ENCODE results near the gene RASD1. TPM values are rescaled to one million over a fixed set of nuclear protein-coding genes. Genes with fewer than 3 reads are reported as not detected.

The RASD1 gene
- total and polyA plus RNA-seq, 2 experiments from 2014 or later, result 23.5 to 46.9 TPM

GRCh38 chr17:17509601-17510425 lies 13.6 kb upstream of the RASD1 start:
- peaks cover 2% of the 10 kb centered on the region for H3K4me1 ChIP-seq (ENCODE audit: insufficient read depth)
- no peak for TF ChIP-seq EZH2 (IDR thresholded peaks at IDR 0.05; ENCODE audit: borderline replicate concordance)
- no peak for TF ChIP-seq EZH2phosphoT487 (IDR thresholded peaks at IDR 0.05; ENCODE audit: low read depth, severe bottlenecking, unreplicated experiment)
- no peak for TF ChIP-seq CTCF (IDR thresholded peaks at IDR 0.05; ENCODE audit: poor library complexity)
- H3K9me3 ChIP-seq (ENCODE audit: low read depth), result no peaks in the 10 kb centered on the region
- H3K36me3 ChIP-seq (replicated peaks; ENCODE audit: insufficient read depth, low read depth), result no peaks in the 10 kb centered on the region
- 95% methylated on average over 21 of the region's 21 CpGs for whole genome bisulfite sequencing (ENCODE audit: low lambda C conversion rate, missing lambda C conversion rate)
- H2AFZ ChIP-seq, result no peak overlapping the region
- H3K27ac ChIP-seq, result no peak overlapping the region
- no peak for DNase-seq (ENCODE audit: low spot score)
- no peaks in the 10 kb centered on the region for H3K27me3 ChIP-seq
- no peak overlapping the region for H3K4me2 ChIP-seq
- H3K9me2 ChIP-seq (replicated peaks; ENCODE audit: insufficient read depth), result no peaks in the 10 kb centered on the region
- H3K4me3 ChIP-seq, result no peak overlapping the region
- no peaks in the 10 kb centered on the region for H4K20me1 ChIP-seq (ENCODE audit: insufficient read depth, poor library complexity, severe bottlenecking)
- no peaks in the 10 kb centered on the region for H3K79me2 ChIP-seq

DNA sequence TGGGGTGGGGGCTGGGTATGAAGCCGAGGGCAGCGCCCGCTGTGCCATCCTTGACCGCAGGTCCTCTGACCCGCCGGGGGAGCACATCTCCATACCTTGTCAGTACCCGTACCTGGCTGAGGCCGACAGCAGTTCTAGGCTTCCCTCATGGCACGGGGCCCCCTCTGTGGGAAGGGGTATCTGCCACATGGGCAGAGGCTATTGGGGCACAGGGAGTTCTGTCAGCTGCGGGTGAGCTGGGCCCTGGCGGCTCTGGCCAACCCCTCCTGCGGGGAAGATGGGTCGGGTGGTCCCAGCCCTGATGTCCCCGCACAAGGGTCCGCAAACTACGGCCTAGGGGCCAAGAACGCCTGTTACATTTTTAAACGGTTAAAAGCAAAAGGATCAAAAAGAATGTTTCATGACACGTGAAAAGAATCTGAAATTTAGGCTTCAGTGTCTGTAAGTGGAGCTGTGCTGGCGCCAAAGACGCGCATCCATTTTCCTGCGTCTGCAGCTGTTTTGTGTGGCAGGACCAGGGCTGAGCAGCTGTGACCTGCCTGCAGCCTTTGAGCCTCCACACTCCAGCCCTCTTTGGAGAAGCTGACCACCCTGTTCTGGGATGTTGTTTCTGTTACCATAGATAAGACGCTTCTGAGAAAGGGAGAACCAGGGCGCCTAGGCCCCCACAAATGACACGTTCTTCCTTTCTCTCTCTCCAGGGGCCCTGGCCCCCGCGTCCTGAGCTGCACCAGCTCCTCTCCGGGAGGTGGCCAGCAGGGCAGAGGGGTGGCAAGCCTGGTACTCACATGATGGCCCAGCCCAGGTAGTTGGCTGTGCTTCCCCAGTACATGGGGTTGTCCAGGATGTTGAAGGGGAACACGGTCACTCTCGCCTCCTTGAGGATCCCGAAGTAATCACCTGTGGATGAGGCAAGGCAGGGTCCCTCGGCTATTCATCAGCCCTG lies 12.7 kb upstream of the RASD1 start:
- 95% methylated on average over 33 of the region's 33 CpGs for WGBS (ENCODE audit: low lambda C conversion rate, missing lambda C conversion rate)

GRCh38 chr17:17508019-17508535 lies 11.9 kb upstream of the RASD1 start:
- Histone ChIP-seq H3K36me3 (replicated peaks; ENCODE audit: insufficient read depth, low read depth) (no peaks in the 10 kb centered on the region), H3K79me2 (no peaks in the 10 kb centered on the region), H3K4me1 (ENCODE audit: insufficient read depth) (no peaks in the 10 kb centered on the region), H4K20me1 (ENCODE audit: insufficient read depth, poor library complexity, severe bottlenecking) (no peaks in the 10 kb centered on the region), H3K9me2 (replicated peaks; ENCODE audit: insufficient read depth) (no peaks in the 10 kb centered on the region), H3K27me3 (no peaks in the 10 kb centered on the region), H3K27ac (no peak overlapping the region), H3K4me2 (no peak overlapping the region), H3K9me3 (ENCODE audit: low read depth) (no peaks in the 10 kb centered on the region), H2AFZ (no peak overlapping the region), H3K4me3 (no peak overlapping the region)
- DNase-seq (ENCODE audit: low spot score), result no peak
- TF ChIP-seq EZH2 (IDR thresholded peaks at IDR 0.05; ENCODE audit: borderline replicate concordance), result no peak
- TF ChIP-seq CTCF (IDR thresholded peaks at IDR 0.05; ENCODE audit: poor library complexity), result no peak
- TF ChIP-seq EZH2phosphoT487 (IDR thresholded peaks at IDR 0.05; ENCODE audit: low read depth, severe bottlenecking, unreplicated experiment), result no peak
- 92% methylated on average over 10 of the region's 11 CpGs for WGBS (ENCODE audit: low lambda C conversion rate, missing lambda C conversion rate)

More for the DNA sequence above, 12.7 kb upstream of the RASD1 start:
- no peak overlapping the region for H3K4me3 ChIP-seq
- H4K20me1 ChIP-seq (ENCODE audit: insufficient read depth, poor library complexity, severe bottlenecking), result no peaks in the 10 kb centered on the region
- H3K27ac ChIP-seq, result no peak overlapping the region
- no peaks in the 10 kb centered on the region for H3K9me3 ChIP-seq (ENCODE audit: low read depth)
- H3K36me3 ChIP-seq (replicated peaks; ENCODE audit: insufficient read depth, low read depth), result no peaks in the 10 kb centered on the region
- TF ChIP-seq EZH2phosphoT487 (IDR thresholded peaks at IDR 0.05; ENCODE audit: low read depth, severe bottlenecking, unreplicated experiment) (no peak), CTCF (IDR thresholded peaks at IDR 0.05; ENCODE audit: poor library complexity) (no peak), EZH2 (IDR thresholded peaks at IDR 0.05; ENCODE audit: borderline replicate concordance) (no peak)
- no peaks in the 10 kb centered on the region for H3K9me2 ChIP-seq (replicated peaks; ENCODE audit: insufficient read depth)
- no peak overlapping the region for H3K4me2 ChIP-seq
- H2AFZ ChIP-seq, result no peak overlapping the region
- H3K79me2 ChIP-seq, result no peaks in the 10 kb centered on the region
- H3K27me3 ChIP-seq, result no peaks in the 10 kb centered on the region
- DNase-seq (ENCODE audit: low spot score), result no peak
- no peaks in the 10 kb centered on the region for H3K4me1 ChIP-seq (ENCODE audit: insufficient read depth)
